ENCODE measurements around the gene TTI1. TPM values are rescaled to one million over a fixed set of nuclear protein-coding genes. Genes with fewer than 3 reads are reported as not detected.

The TTI1 gene
- total and polyA plus RNA-seq, 9 of the 15 experiments (the other 6 are each of a cell fraction or from before 2014, with no cell fraction given): 9.8 to 55.1 (median 39.4) TPM

DNA sequence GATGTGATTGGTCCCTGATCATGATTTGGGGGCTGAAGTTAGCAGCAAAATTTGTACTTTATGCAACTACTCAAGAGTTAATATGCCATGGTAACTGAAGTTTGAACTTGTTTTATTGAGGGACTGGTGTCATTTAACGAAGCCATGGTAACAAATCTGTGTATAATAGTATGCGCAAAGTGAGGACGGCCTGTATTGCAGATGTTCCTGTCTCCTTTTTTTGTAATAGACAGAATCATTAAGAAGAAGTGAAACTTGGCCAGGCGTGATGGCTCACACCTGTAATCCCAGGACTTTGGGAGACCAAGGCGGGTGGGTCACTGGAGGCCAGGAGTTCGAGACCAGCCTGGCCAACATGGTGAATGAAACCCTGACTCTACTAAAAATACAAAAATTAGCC lies 22.6 kb upstream of the TTI1 start:
- peaks cover 78% of the 10 kb centered on the region for H3K36me3 ChIP-seq (ENCODE audit: control insufficient read depth, insufficient read depth, low read length)
- intact Hi-C loops (cut with micrococcal nuclease) (no loop called here), in situ Hi-C loops (cut with MboI) (loop anchor here (5.0 kb wide), 1 partner anchor 156 kb away; no protein-coding TSS in a partner anchor)
- ChIA-PET CTCF (ENCODE audit: low intra/inter-chr PET ratio) (interaction anchor here (3.6 to 4.1 kb wide), 2 partner anchors 109 to 166 kb away, joined by 30 to 53 read pairs; partner anchors contain the start of gene TGM2), POLR2A (no interaction called here)
- H4K20me1 ChIP-seq (replicated peaks; ENCODE audit: control insufficient read depth, insufficient read depth, low read length): peaks cover 3% of the 10 kb centered on the region; the same call in 1 of the 2 replicates
- peaks cover 45% of the 10 kb centered on the region; the same call in 2 of the 3 replicates for H3K79me2 ChIP-seq (ENCODE audit: control insufficient read depth, insufficient read depth, low read length)
- no peak overlapping the region for H3K4me2 ChIP-seq (ENCODE audit: insufficient read depth, low read length)
- H3K4me1 ChIP-seq (replicated peaks in 1 of 2; ENCODE audit: control insufficient read depth in 2 of 2, insufficient read depth in 2 of 2, low read length in 2 of 2): no peaks in the 10 kb centered on the region
- ATAC-seq (no peak), FAIRE-seq (no peak), DNase-seq (ENCODE audit: extremely low read depth in 1 of 4, low spot score in 3 of 4) (no peak)
- no peak overlapping the region for H3K27ac ChIP-seq (ENCODE audit: extremely low read depth, low read depth, low read length)
- no peak overlapping the region for H2AFZ ChIP-seq (ENCODE audit: low read depth, low read length)
- BruUV-seq (replicated peaks): no TSS peak
- H3K9ac ChIP-seq (ENCODE audit: insufficient read depth in 1 of 2, low read depth in 2 of 2, low read length in 2 of 2): no peak overlapping the region
- no peaks in the 10 kb centered on the region for H3K9me3 ChIP-seq (replicated peaks; ENCODE audit: control insufficient read depth, insufficient read depth, low read depth, low read length)
- no peak overlapping the region for H3K4me3 ChIP-seq
- no peak for TF ChIP-seq RBM25 (IDR thresholded peaks at IDR 0.05; ENCODE audit: low read depth, low read length, severe bottlenecking)
- TF ChIP-seq NFIC (IDR thresholded peaks at IDR 0.05): no peak
- TF ChIP-seq, protein P1, sequence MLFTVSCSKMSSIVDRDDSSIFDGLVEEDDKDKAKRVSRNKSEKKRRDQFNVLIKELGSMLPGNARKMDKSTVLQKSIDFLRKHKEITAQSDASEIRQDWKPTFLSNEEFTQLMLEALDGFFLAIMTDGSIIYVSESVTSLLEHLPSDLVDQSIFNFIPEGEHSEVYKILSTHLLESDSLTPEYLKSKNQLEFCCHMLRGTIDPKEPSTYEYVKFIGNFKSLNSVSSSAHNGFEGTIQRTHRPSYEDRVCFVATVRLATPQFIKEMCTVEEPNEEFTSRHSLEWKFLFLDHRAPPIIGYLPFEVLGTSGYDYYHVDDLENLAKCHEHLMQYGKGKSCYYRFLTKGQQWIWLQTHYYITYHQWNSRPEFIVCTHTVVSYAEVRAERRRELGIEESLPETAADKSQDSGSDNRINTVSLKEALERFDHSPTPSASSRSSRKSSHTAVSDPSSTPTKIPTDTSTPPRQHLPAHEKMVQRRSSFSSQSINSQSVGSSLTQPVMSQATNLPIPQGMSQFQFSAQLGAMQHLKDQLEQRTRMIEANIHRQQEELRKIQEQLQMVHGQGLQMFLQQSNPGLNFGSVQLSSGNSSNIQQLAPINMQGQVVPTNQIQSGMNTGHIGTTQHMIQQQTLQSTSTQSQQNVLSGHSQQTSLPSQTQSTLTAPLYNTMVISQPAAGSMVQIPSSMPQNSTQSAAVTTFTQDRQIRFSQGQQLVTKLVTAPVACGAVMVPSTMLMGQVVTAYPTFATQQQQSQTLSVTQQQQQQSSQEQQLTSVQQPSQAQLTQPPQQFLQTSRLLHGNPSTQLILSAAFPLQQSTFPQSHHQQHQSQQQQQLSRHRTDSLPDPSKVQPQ (CRISPR knock-in tag; IDR thresholded peaks at IDR 0.05; ENCODE audit: borderline replicate concordance): no peak
- TF ChIP-seq MCM2 (IDR thresholded peaks at IDR 0.05; ENCODE audit: low read depth): no peak
- TF ChIP-seq NFRKB (IDR thresholded peaks at IDR 0.05; ENCODE audit: low read depth): no peak
- TF ChIP-seq ZNF124 (CRISPR knock-in tag; IDR thresholded peaks at IDR 0.05): no peak
- TF ChIP-seq KDM5B (IDR thresholded peaks at IDR 0.05; ENCODE audit: insufficient replicate concordance, low read depth, low read length): no peak
- no peak for TF ChIP-seq PCBP1 (IDR thresholded peaks at IDR 0.05; ENCODE audit: low read depth, low read length, poor library complexity, severe bottlenecking)
- TF ChIP-seq BHLHE40 (IDR thresholded peaks at IDR 0.05; ENCODE audit: low read length): no peak
- TF ChIP-seq RAD21 (CRISPR knock-in tag; conservative IDR thresholded peaks at IDR 0.05 in 1 of 2, IDR thresholded peaks at IDR 0.05 in 1 of 2): no peak
- TF ChIP-seq SRSF1 (IDR thresholded peaks at IDR 0.05; ENCODE audit: low read depth, low read length): no peak
- 89% methylated on average over 6 of the region's 6 CpGs for WGBS (ENCODE audit: insufficient coverage, low coverage, missing lambda C conversion rate)
- no peaks in the 10 kb centered on the region for H3K27me3 ChIP-seq (ENCODE audit: control insufficient read depth in 2 of 2, insufficient read depth in 2 of 2, low read length in 2 of 2)
- H3K9me1 ChIP-seq (ENCODE audit: control insufficient read depth, insufficient read depth, low read length): no peaks in the 10 kb centered on the region
